GM12878 (cell line): ENCODE results near the gene IFNA2. TPM values are rescaled to one million over a fixed set of nuclear protein-coding genes. Genes with fewer than 3 reads are reported as not detected.
A peak's percentile ranks its signal among the peaks of the same experiment; 100 is the strongest.

ENCODE experiments used
- CHD4 ChIP-seq: fragments of 200-600 bp; sonication (generic); IDR thresholded peaks from 2 replicates; pipeline ENCODE4 v1.6.1; 2016; ENCODE audit warnings: mild to moderate bottlenecking
- ETV6 ChIP-seq, 2 experiments: fragments of 450-650 bp in 1 of 2; IDR thresholded peaks in 1 of 2; conservative IDR thresholded peaks in 1 of 2; 2 replicates each; pipeline ENCODE4 v1.6.1; 2014; ENCODE audit warnings: antibody characterized with exemption in 1 of 2, borderline replicate concordance in 1 of 2, low read depth in 1 of 2, mild to moderate bottlenecking in 1 of 2, moderate library complexity in 1 of 2
- SMARCA5 ChIP-seq: fragments of 450-650 bp; IDR thresholded peaks from 2 replicates; pipeline ENCODE4 v1.6.1; 2017; ENCODE audit warnings: mild to moderate bottlenecking
- SREBF1 ChIP-seq: IDR thresholded peaks from 2 replicates; pipeline ENCODE4 v1.6.1; 2012; ENCODE audit warnings: mild to moderate bottlenecking, low read length
- polyA plus RNA-seq, 11 experiments: library from polyadenylated mRNA; depleted of rRNA in 4 of 11; unstranded in 6 of 11; stranded (reverse) in 5 of 11; fragments of >200 nt; fragmentation: Nextera tagmentation in 4 of 11; fragmentation: Illumina TruSeq in 1 of 11; extraction: Ambion mirVana in 4 of 11; extraction: Trizol in 1 of 11; gene quantifications; 1 replicate in 1 of 11; 2 replicates in 10 of 11; pipeline versions ENCODE4 v1.2.1 to v1.2.3, GENCODE V29; 2011 to 2016; ENCODE audit warnings: inconsistent platforms in 2 of 11, missing spikeins in 2 of 11, low read depth in 1 of 11
- total RNA-seq, 4 experiments: library from RNA; depleted of rRNA in 3 of 4; stranded (reverse); fragments of >200 nt in 3 of 4; fragmentation: Illumina TruSeq in 1 of 4; extraction: Trizol in 1 of 4; gene quantifications; 2 replicates each; pipeline versions ENCODE4 v1.2.1 to v1.2.3, GENCODE V29; 2013 to 2021
- TF ChIP-seq, protein P1 (sequence below): IDR thresholded peaks from 2 replicates; pipeline ENCODE4 v1.6.1; 2012; ENCODE audit warnings: low read depth, low read length, improper control_type of control experiment
- TF ChIP-seq, protein P2 (sequence below): fragments of 450-650 bp; IDR thresholded peaks from 2 replicates; pipeline ENCODE4 v1.6.1; 2017; ENCODE audit warnings: mild to moderate bottlenecking, low read depth, inconsistent platforms; ENCODE audit not compliant: poor library complexity, severe bottlenecking
- TF ChIP-seq, protein P3 (sequence below): fragments of 450-650 bp; IDR thresholded peaks from 2 replicates; pipeline ENCODE4 v1.6.1; 2016; ENCODE audit warnings: mild to moderate bottlenecking

IFNA2 gene
- total and polyA plus RNA-seq, 10 of the 15 experiments (the other 5 are each of a cell fraction or from before 2014, with no cell fraction given): 0.26 to 2.8 (median 0.66) TPM; not detected in 2

DNA sequence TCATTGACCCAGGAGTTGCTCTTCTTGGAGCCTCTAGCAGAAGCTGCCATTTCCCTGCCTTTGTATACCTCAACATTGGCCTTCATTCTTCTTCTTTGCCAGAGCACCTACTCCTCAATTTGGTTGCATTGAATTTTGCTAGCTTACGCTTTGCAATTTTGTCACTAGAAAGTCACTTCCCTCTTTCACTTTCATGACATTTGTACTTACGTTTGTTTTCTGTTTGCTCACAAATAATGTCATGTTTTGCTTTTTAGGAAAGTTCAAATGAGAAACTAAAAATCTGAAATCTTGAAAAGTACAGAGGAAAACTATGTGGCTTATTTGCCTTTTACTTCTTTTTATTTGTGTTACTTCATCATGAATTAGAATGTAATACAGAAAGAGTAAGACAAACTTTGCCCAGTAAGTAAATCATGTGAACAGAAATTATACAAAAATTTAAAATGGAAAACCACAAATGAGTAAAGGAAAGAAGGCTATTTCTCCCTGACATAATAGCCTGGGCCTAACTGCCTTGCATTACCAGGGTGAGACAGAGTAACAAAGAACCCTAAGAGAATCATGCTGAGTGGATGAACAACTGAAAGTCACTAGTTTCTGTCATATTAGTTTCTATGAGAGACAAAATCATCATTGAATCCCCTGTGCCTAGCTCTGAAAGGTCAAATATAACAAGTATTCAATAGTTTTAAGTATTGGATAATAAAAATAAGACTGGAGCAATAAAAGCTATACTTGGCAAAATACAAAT lies 47.7 kb upstream of the IFNA2 start (continued):
- TF ChIP-seq, protein P1, sequence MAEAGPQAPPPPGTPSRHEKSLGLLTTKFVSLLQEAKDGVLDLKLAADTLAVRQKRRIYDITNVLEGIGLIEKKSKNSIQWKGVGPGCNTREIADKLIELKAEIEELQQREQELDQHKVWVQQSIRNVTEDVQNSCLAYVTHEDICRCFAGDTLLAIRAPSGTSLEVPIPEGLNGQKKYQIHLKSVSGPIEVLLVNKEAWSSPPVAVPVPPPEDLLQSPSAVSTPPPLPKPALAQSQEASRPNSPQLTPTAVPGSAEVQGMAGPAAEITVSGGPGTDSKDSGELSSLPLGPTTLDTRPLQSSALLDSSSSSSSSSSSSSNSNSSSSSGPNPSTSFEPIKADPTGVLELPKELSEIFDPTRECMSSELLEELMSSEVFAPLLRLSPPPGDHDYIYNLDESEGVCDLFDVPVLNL: no peak
- TF ChIP-seq SREBF1 (no peak), CHD4 (no peak), SMARCA5 (no peak), ETV6 (conservative IDR thresholded peaks at IDR 0.05 in 1 of 2, IDR thresholded peaks at IDR 0.05 in 1 of 2; ENCODE audit: borderline replicate concordance in 1 of 2, low read depth in 1 of 2) (no peak)
- TF ChIP-seq, protein P2, sequence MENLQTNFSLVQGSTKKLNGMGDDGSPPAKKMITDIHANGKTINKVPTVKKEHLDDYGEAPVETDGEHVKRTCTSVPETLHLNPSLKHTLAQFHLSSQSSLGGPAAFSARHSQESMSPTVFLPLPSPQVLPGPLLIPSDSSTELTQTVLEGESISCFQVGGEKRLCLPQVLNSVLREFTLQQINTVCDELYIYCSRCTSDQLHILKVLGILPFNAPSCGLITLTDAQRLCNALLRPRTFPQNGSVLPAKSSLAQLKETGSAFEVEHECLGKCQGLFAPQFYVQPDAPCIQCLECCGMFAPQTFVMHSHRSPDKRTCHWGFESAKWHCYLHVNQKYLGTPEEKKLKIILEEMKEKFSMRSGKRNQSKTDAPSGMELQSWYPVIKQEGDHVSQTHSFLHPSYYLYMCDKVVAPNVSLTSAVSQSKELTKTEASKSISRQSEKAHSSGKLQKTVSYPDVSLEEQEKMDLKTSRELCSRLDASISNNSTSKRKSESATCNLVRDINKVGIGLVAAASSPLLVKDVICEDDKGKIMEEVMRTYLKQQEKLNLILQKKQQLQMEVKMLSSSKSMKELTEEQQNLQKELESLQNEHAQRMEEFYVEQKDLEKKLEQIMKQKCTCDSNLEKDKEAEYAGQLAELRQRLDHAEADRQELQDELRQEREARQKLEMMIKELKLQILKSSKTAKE: no peak
- TF ChIP-seq, protein P3, sequence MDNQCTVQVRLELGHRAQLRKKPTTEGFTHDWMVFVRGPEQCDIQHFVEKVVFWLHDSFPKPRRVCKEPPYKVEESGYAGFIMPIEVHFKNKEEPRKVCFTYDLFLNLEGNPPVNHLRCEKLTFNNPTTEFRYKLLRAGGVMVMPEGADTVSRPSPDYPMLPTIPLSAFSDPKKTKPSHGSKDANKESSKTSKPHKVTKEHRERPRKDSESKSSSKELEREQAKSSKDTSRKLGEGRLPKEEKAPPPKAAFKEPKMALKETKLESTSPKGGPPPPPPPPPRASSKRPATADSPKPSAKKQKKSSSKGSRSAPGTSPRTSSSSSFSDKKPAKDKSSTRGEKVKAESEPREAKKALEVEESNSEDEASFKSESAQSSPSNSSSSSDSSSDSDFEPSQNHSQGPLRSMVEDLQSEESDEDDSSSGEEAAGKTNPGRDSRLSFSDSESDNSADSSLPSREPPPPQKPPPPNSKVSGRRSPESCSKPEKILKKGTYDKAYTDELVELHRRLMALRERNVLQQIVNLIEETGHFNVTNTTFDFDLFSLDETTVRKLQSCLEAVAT: 0 out of 2 replicates have a peak, but pooled peaks have one; percentile 37
